HepG2 (cell line): ENCODE data around the gene PIGK. TPM values are rescaled to one million over a fixed set of nuclear protein-coding genes. Genes with fewer than 3 reads are reported as not detected.

Experiments used
- ATAC-seq: fragments of 200-7000 bp; cut with Tn5 transposase; 3 replicates; pipeline ENCODE4 v1.9.1; 2020; ENCODE audit warnings: mild to moderate bottlenecking, moderate library complexity
- BruUV-seq: library from RNA; stranded (reverse); fragments of 400-500 nt; replicated peaks from 2 replicates; lab custom pipeline; 2021; lab: Mats Ljungman, UMichigan
- CTCF ChIA-PET: fragments of 300-600 bp; formaldehyde crosslinking; extraction: SDS; loops from one replicate; lab custom pipeline; 2021; ENCODE audit warnings: low total read pairs, inconsistent platforms, low intra/inter-chr PET ratio; lab: Yijun Ruan, JAX
- POLR2A ChIA-PET: fragments of 350-600 bp; sonication (Branson Sonifier 250); formaldehyde crosslinking; loops from one replicate; lab custom pipeline; 2020; ENCODE audit warnings: antibody characterized with exemption, inconsistent platforms; lab: Yijun Ruan, JAX
- DNase-seq: peaks from one replicate; pipeline ENCODE4 v3.0.0-alpha.2; 2015; ENCODE audit warnings: low spot score
- FAIRE-seq: peaks from 3 replicates; lab custom pipeline; 2011; peaks lifted over from hg19 to GRCh38; lab: Jason Lieb, UNC
- H2AFZ ChIP-seq: one replicate; pipeline ENCODE4 v1.6.1; 2011; ENCODE audit warnings: low read length, inconsistent platforms
- H3K27ac ChIP-seq: fragments of 300-600 bp; 3 replicates; pipeline ENCODE4 v1.8.0; 2011; ENCODE audit warnings: mixed run types, mild to moderate bottlenecking, mixed read lengths, low read length, inconsistent platforms; ENCODE audit not compliant: insufficient read depth; ENCODE audit errors: extremely low read length
- H3K27me3 ChIP-seq, 2 experiments: fragments of 200-600 bp in 1 of 2; 2 replicates in 1 of 2; 3 replicates in 1 of 2; pipeline versions ENCODE4 v1.6.0 to v1.8.0; 2011; ENCODE audit warnings: low read length in 2 of 2, mild to moderate bottlenecking in 2 of 2, moderate library complexity in 2 of 2, inconsistent platforms in 1 of 2; ENCODE audit not compliant: insufficient read depth in 2 of 2, control insufficient read depth in 1 of 2
- H3K36me3 ChIP-seq, 2 experiments: fragments of 200-600 bp in 1 of 2; replicated peaks in 1 of 2; 2 replicates in 1 of 2; 3 replicates in 1 of 2; pipeline versions ENCODE4 v1.5.1 to v1.8.0; 2011; ENCODE audit warnings: low read length in 2 of 2, inconsistent platforms in 1 of 2; ENCODE audit not compliant: insufficient read depth in 2 of 2, control insufficient read depth in 1 of 2
- H3K4me1 ChIP-seq: 2 replicates; pipeline ENCODE4 v1.5.1; 2012; ENCODE audit warnings: low read length, inconsistent platforms; ENCODE audit not compliant: insufficient read depth
- H3K4me2 ChIP-seq: 2 replicates; pipeline ENCODE4 v1.6.0; 2011; ENCODE audit warnings: low read depth, low read length, inconsistent platforms
- H3K4me3 ChIP-seq, 3 experiments: fragments of 200-600 bp in 1 of 3; sonication (generic), shearing (Covaris generic) in 1 of 3; replicated peaks in 1 of 3; 2 replicates each; pipeline ENCODE4 v1.5.1; 2011 to 2016; ENCODE audit warnings: low read length in 3 of 3, inconsistent platforms in 2 of 3, low read depth in 2 of 3, mild to moderate bottlenecking in 2 of 3, control low read depth in 1 of 3, mixed read lengths in 1 of 3; ENCODE audit not compliant: insufficient read depth in 1 of 3
- H3K79me2 ChIP-seq: one replicate; pipeline ENCODE4 v1.6.1; 2011; ENCODE audit warnings: low read length, inconsistent platforms; ENCODE audit not compliant: insufficient read depth
- H3K9ac ChIP-seq: 2 replicates; pipeline ENCODE4 v1.6.0; 2011; ENCODE audit warnings: mild to moderate bottlenecking, low read depth, low read length, inconsistent platforms; ENCODE audit not compliant: insufficient read depth
- H3K9me3 ChIP-seq: 2 replicates; pipeline ENCODE4 v1.5.1; 2012; ENCODE audit warnings: mild to moderate bottlenecking, low read length
- H4K20me1 ChIP-seq: 2 replicates; pipeline ENCODE4 v1.6.0; 2011; ENCODE audit warnings: inconsistent platforms, mild to moderate bottlenecking, low read length, moderate library complexity; ENCODE audit not compliant: insufficient read depth
- MAFK ChIP-seq, 2 experiments: IDR thresholded peaks in 1 of 2; conservative IDR thresholded peaks in 1 of 2; 2 replicates each; pipeline ENCODE4 v1.6.1; 2011; ENCODE audit warnings: improper control_type of control experiment in 2 of 2, low read length in 2 of 2
- PHF5A ChIP-seq: IDR thresholded peaks from one replicate; pipeline ENCODE4 v1.6.1; 2018; ENCODE audit warnings: low read depth, missing genetic modification reagents; ENCODE audit not compliant: unreplicated experiment
- PRDM4 ChIP-seq: sonication (generic); formaldehyde crosslinking; IDR thresholded peaks from 2 replicates; pipeline ENCODE4 v1.9.0; 2021; ENCODE audit warnings: missing genetic modification reagents, borderline replicate concordance
- ZBTB39 ChIP-seq: sonication (generic); formaldehyde crosslinking; IDR thresholded peaks from 2 replicates; pipeline ENCODE4 v1.5.0; 2020; ENCODE audit warnings: missing genetic modification reagents
- ZUFSP ChIP-seq: sonication (generic); formaldehyde crosslinking; IDR thresholded peaks from 2 replicates; pipeline ENCODE4 v1.9.0; 2021; ENCODE audit warnings: missing genetic modification reagents, mild to moderate bottlenecking, borderline replicate concordance
- in situ Hi-C: cut with HindIII; loops from 2 replicates; pipeline ENCODE4 v1.10.0; 2017; ENCODE audit warnings: low pct_unique_long_range_greater_than_20kb; ENCODE audit not compliant: extremely low pct_ligation_motif_present
- intact Hi-C: fragments of 100-400 bp; cut with micrococcal nuclease; formaldehyde crosslinking; loops from one replicate; pipeline ENCODE4 v1.10.0; 2022; ENCODE audit not compliant: unreplicated experiment
- polyA plus RNA-seq, 8 experiments: library from polyadenylated mRNA; depleted of rRNA in 3 of 8; stranded (reverse) in 7 of 8; unstranded in 1 of 8; fragments of >200 nt; fragmentation: Illumina TruSeq in 4 of 8; extraction: Trizol in 4 of 8; gene quantifications; 2 replicates each; pipeline versions ENCODE4 v1.2.1 to v1.2.3, GENCODE V29; 2011 to 2016; ENCODE audit warnings: low read depth in 4 of 8, missing spikeins in 1 of 8, mixed read lengths in 1 of 8; ENCODE audit not compliant: insufficient read depth in 1 of 8
- total RNA-seq, 5 experiments: library from RNA; depleted of rRNA; stranded (reverse); fragments of >200 nt; fragmentation: Illumina TruSeq; extraction: Trizol; gene quantifications; 2 replicates each; pipeline ENCODE4 v1.2.3, GENCODE V29; 2016; ENCODE audit warnings: low read depth in 1 of 5

PIGK gene
- total and polyA plus RNA-seq, 2 of the 13 experiments (the other 11 are each of a cell fraction or from before 2014, with no cell fraction given): 14.7 to 38.5 TPM

DNA sequence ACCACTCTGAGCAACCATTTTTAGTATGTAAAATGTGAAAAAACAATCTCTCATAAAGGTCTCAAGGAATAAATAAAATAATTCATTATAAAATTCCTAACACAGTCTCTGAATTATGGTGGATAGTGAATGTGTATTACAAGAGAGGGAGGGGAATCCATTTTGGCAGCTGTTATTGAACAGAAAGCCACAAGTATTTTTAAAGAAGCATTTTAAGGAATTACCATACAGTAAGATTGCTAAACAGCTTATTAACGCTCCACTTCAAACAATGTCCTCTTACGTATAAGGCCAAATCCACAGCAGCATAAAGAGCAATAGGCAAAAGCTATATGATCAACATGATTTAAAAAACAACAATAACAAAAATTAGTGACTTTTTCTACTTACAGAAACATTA lies 18.4 kb downstream of the PIGK start (continued):
- no peak for TF ChIP-seq PRDM4
- TF ChIP-seq ZBTB39 (CRISPR knock-in tag): no peak
- TF ChIP-seq PHF5A (CRISPR knock-in tag): no peak

- no peak overlapping the region for H3K4me3 ChIP-seq
- H3K4me1 ChIP-seq: no peaks in the 10 kb centered on the region
- no peaks in the 10 kb centered on the region for H3K27me3 ChIP-seq
- TF ChIP-seq MAFK (conservative IDR thresholded peaks at IDR 0.05 in 1 of 2, IDR thresholded peaks at IDR 0.05 in 1 of 2; ENCODE audit: low read length in 2 of 2) (peak in 1 of 2 experiments; percentile 74; a peak in 2 of 4 replicates), ZUFSP (no peak)
- H3K9ac ChIP-seq: no peak overlapping the region
- no peak overlapping the region for H2AFZ ChIP-seq
- no peak for ATAC-seq
- no peak overlapping the region for H3K27ac ChIP-seq
- BruUV-seq: no TSS peak
- H4K20me1 ChIP-seq: no peaks in the 10 kb centered on the region
- CTCF ChIA-PET: no interaction called here
- POLR2A ChIA-PET: no interaction called here
- H3K9me3 ChIP-seq: no peaks in the 10 kb centered on the region
- in situ Hi-C loops: no loop called here
- no peak for FAIRE-seq
- H3K79me2 ChIP-seq: no peaks in the 10 kb centered on the region
- no peak overlapping the region for H3K4me2 ChIP-seq
- intact Hi-C loops: no loop called here
- DNase-seq: no peak
- no peaks in the 10 kb centered on the region for H3K36me3 ChIP-seq
These were observed 18.9 kb downstream of the PIGK start for GRCh38 chr1:77200293-77200692.
